Thyroid gland (tissue), 4 donors: Measurements from ENCODE around the gene MIEN1. TPM values are rescaled to one million over a fixed set of nuclear protein-coding genes. Genes with fewer than 3 reads are reported as not detected.

Experiments used
- DNase-seq, 2 donors: peaks; one replicate each; pipeline ENCODE4 v3.0.0-alpha.2; 2019
- H3K27ac ChIP-seq, 3 donors: fragments of 200-600 bp; sonication (generic); 1 replicate in 2 of 3; 2 replicates in 1 of 3; pipeline ENCODE4 v1.5.1; 2016 to 2019; ENCODE audit warnings: mild to moderate bottlenecking in 1 of 3, moderate library complexity in 1 of 3
- H3K27me3 ChIP-seq: fragments of 200-600 bp; sonication (generic); one replicate; pipeline ENCODE4 v1.5.1; 2019
- H3K36me3 ChIP-seq, 2 donors: fragments of 200-600 bp; sonication (generic); one replicate each; pipeline ENCODE4 v1.5.1; 2016 to 2019
- H3K4me1 ChIP-seq, 2 donors: fragments of 200-600 bp; sonication (generic); one replicate each; pipeline ENCODE4 v1.5.1; 2017 to 2019
- H3K4me3 ChIP-seq, 3 donors: fragments of 200-600 bp; sonication (generic); replicated peaks in 1 of 3; 1 replicate in 2 of 3; 2 replicates in 1 of 3; pipeline ENCODE4 v1.5.1; 2016; ENCODE audit warnings: mild to moderate bottlenecking in 1 of 3
- H3K9me3 ChIP-seq: fragments of 200-600 bp; sonication (generic); one replicate; pipeline ENCODE4 v1.5.1; 2017
- CTCF ChIP-seq, 6 experiments: fragments of 200-600 bp in 3 of 6; fragments of 450-650 bp in 3 of 6; sonication (generic) in 3 of 6; IDR thresholded peaks; one replicate each; pipeline ENCODE4 v1.5.1; 2016 to 2019; ENCODE audit warnings: antibody characterized with exemption in 6 of 6, mild to moderate bottlenecking in 2 of 6, inconsistent platforms in 1 of 6, moderate library complexity in 1 of 6
- POLR2A ChIP-seq, 2 donors: fragments of 450-650 bp; IDR thresholded peaks; one replicate each; pipeline ENCODE4 v1.6.1; 2017; ENCODE audit warnings: antibody characterized with exemption in 2 of 2, mild to moderate bottlenecking in 2 of 2, moderate library complexity in 1 of 2
- WGBS, 2 donors: methylation state at CpG; one replicate each; pipeline ENCODE4 v1.1.5; 2017; 5-methylcytosine and 5-hydroxymethylcytosine counted together
- intact Hi-C: fragments of 100-400 bp; cut with DNase I; formaldehyde crosslinking; loops from one replicate; pipeline ENCODE4 v1.15.1; 2023
- total RNA-seq, 4 donors: library from RNA; depleted of rRNA; stranded (reverse); fragments of >200 nt; gene quantifications; one replicate each; pipeline ENCODE4 v1.2.3, GENCODE V29; 2016

Gene MIEN1
- 100 to 1,000 TPM in 1 of 4 donors, 10 to 100 TPM in 3; 39.8 to 134 (median 70.3) TPM for total RNA-seq

GRCh38 chr17:39730095-39730921 is at the start of gene MIEN1:
Gene MIEN1, minus strand, starts transcription at chr17:39730532. Its CDS starts 37 bp downstream, at chr17:39730495.
- peak; percentile 87 to 89 for DNase-seq
- peaks cover 7 to 10% of the 10 kb centered on the region in 2 donors for H3K4me1 ChIP-seq
- H3K27me3 ChIP-seq, result no peaks in the 10 kb centered on the region
- peak within 1 kb of the TSS; percentile 16 to 93 (median 91) for H3K27ac ChIP-seq
- intact Hi-C loops, result no loop called here
- H3K36me3 ChIP-seq, result peaks cover 13 to 28% of the 10 kb centered on the region in 2 donors
- H3K9me3 ChIP-seq, result no peaks in the 10 kb centered on the region
- H3K4me3 ChIP-seq, result peak within 1 kb of the TSS; percentile 2 to 72 (median 64)
- WGBS, 2 donors, result 3 to 8% methylated on average over 6 to 22 of the region's 65 CpGs
- TF ChIP-seq CTCF (IDR thresholded peaks at IDR 0.05), result peak; percentile 65 to 95 (median 86)
- TF ChIP-seq POLR2A (IDR thresholded peaks at IDR 0.05), result peak in 1 of 2 donors; percentile 88

- Histone ChIP-seq H3K4me3 (no peak overlapping the region), H3K27ac (no peak overlapping the region), H3K4me1 (peaks cover 0 to 11% of the 10 kb centered on the region in 2 donors), H3K36me3 (no peaks in the 10 kb centered on the region), H3K27me3 (no peaks in the 10 kb centered on the region), H3K9me3 (no peaks in the 10 kb centered on the region)
- intact Hi-C loops, result no loop called here
- DNase-seq, result no peak
- TF ChIP-seq POLR2A (IDR thresholded peaks at IDR 0.05) (no peak), CTCF (IDR thresholded peaks at IDR 0.05) (no peak)
- WGBS, 2 donors, result 56 to 67% methylated on average over 11 of the region's 11 CpGs
Measured at GRCh38 chr17:39777534-39778365, 47.4 kb upstream of the MIEN1 start.

- no peak for TF ChIP-seq POLR2A (IDR thresholded peaks at IDR 0.05)
- Histone ChIP-seq H3K27ac (no peak overlapping the region), H3K4me3 (no peak overlapping the region), H3K9me3 (no peaks in the 10 kb centered on the region), H3K36me3 (no peaks in the 10 kb centered on the region), H3K4me1 (no peaks in the 10 kb centered on the region), H3K27me3 (no peaks in the 10 kb centered on the region)
- DNase-seq, result no peak
- intact Hi-C loops, result no loop called here
Measured at GRCh38 chr17:39776252-39776651, 45.9 kb upstream of the MIEN1 start.

- no peak overlapping the region for H3K27ac ChIP-seq
- no peaks in the 10 kb centered on the region for H3K4me1 ChIP-seq
- no peaks in the 10 kb centered on the region for H3K9me3 ChIP-seq
- no peak for DNase-seq
- WGBS, 2 donors, result 90 to 91% methylated on average over 2 of the region's 2 CpGs
- TF ChIP-seq POLR2A (IDR thresholded peaks at IDR 0.05), result no peak
- no peak for TF ChIP-seq CTCF (IDR thresholded peaks at IDR 0.05)
- no peaks in the 10 kb centered on the region for H3K27me3 ChIP-seq
- intact Hi-C loops, result no loop called here
- no peak overlapping the region for H3K4me3 ChIP-seq
- no peaks in the 10 kb centered on the region for H3K36me3 ChIP-seq
Measured at GRCh38 chr17:39775031-39775430, 44.7 kb upstream of the MIEN1 start.

- 84 to 89% methylated on average over 4 of the region's 4 CpGs for WGBS, 2 donors
- DNase-seq, result no peak
- Histone ChIP-seq H3K27me3 (no peaks in the 10 kb centered on the region), H3K4me1 (no peaks in the 10 kb centered on the region), H3K36me3 (no peaks in the 10 kb centered on the region), H3K9me3 (no peaks in the 10 kb centered on the region), H3K27ac (no peak overlapping the region), H3K4me3 (no peak overlapping the region)
- no peak for TF ChIP-seq CTCF (IDR thresholded peaks at IDR 0.05)
- no peak for TF ChIP-seq POLR2A (IDR thresholded peaks at IDR 0.05)
- intact Hi-C loops, result no loop called here
Measured at GRCh38 chr17:39774047-39774446, 43.7 kb upstream of the MIEN1 start.
